ENCODE results near the gene TMEM232.
A peak's percentile ranks its signal among the peaks of the same experiment; 100 is the strongest.

The TMEM232 gene

GRCh38 chr5:110517396-110517795 lies 209.1 kb downstream of the TMEM232 start:
- no peak for DNase-seq (ENCODE audit: low read depth)

- no peak for DNase-seq (ENCODE audit: low read depth)
Measured at GRCh38 chr5:110514030-110514429, 212.4 kb downstream of the TMEM232 start.

GRCh38 chr5:110512266-110512665 lies 214.2 kb downstream of the TMEM232 start:
- DNase-seq (ENCODE audit: low read depth): no peak

GRCh38 chr5:110510146-110510545 lies 216.3 kb downstream of the TMEM232 start:
- no peak for DNase-seq (ENCODE audit: low read depth)

GRCh38 chr5:110507972-110508371 lies 218.5 kb downstream of the TMEM232 start:
- no peak for DNase-seq (ENCODE audit: low read depth)

GRCh38 chr5:110506378-110506777 lies 220.1 kb downstream of the TMEM232 start:
- no peak for DNase-seq (ENCODE audit: low read depth)

- DNase-seq (ENCODE audit: low read depth): no peak
Measured at GRCh38 chr5:110496276-110496675, 230.2 kb downstream of the TMEM232 start.

- DNase-seq (ENCODE audit: low read depth): no peak
Measured at GRCh38 chr5:110492446-110492845, 234.0 kb downstream of the TMEM232 start.

- peak; percentile 88 for DNase-seq (ENCODE audit: low read depth)
Measured at GRCh38 chr5:110478895-110479294, 247.6 kb downstream of the TMEM232 start.

- peak; percentile 59 for DNase-seq (ENCODE audit: low read depth)
Measured at GRCh38 chr5:110477911-110478310, 248.6 kb downstream of the TMEM232 start.

- no peak for DNase-seq (ENCODE audit: low read depth)
Measured at GRCh38 chr5:110476164-110476563, 250.3 kb downstream of the TMEM232 start.

- no peak for DNase-seq (ENCODE audit: low read depth)
Measured at GRCh38 chr5:110475529-110475928, 250.9 kb downstream of the TMEM232 start.

- DNase-seq (ENCODE audit: low read depth): no peak
Measured at GRCh38 chr5:110469486-110469885, 257.0 kb downstream of the TMEM232 start.

- no peak for DNase-seq (ENCODE audit: low read depth)
Measured at GRCh38 chr5:110463106-110463505, 263.4 kb downstream of the TMEM232 start.

- DNase-seq (ENCODE audit: low read depth): no peak
Measured at GRCh38 chr5:110460837-110461236, 265.6 kb downstream of the TMEM232 start.

GRCh38 chr5:110458313-110458712 lies 268.2 kb downstream of the TMEM232 start:
- DNase-seq (ENCODE audit: low read depth): no peak

- no peak for DNase-seq (ENCODE audit: low read depth)
Measured at GRCh38 chr5:110442856-110443255, 283.6 kb downstream of the TMEM232 start.

GRCh38 chr5:110441035-110441434 lies 285.4 kb downstream of the TMEM232 start:
- no peak for DNase-seq (ENCODE audit: low read depth)

GRCh38 chr5:110440058-110440457 lies 286.4 kb downstream of the TMEM232 start:
- no peak for DNase-seq (ENCODE audit: low read depth)

- DNase-seq (ENCODE audit: low read depth): no peak
Measured at GRCh38 chr5:110439296-110439695, 287.2 kb downstream of the TMEM232 start.

GRCh38 chr5:110435207-110435606 lies 291.3 kb downstream of the TMEM232 start:
- DNase-seq (ENCODE audit: low read depth): no peak

- no peak for DNase-seq (ENCODE audit: low read depth)
Measured at GRCh38 chr5:110431603-110432002, 294.9 kb downstream of the TMEM232 start.

- peak; percentile 1 for DNase-seq (ENCODE audit: low read depth)
Measured at GRCh38 chr5:110414360-110414759, 312.1 kb downstream of the TMEM232 start.

GRCh38 chr5:110413856-110414255 lies 312.6 kb downstream of the TMEM232 start:
- peak; percentile 4 for DNase-seq (ENCODE audit: low read depth)

- no peak for DNase-seq (ENCODE audit: low read depth)
Measured at GRCh38 chr5:110409571-110409970, 316.9 kb downstream of the TMEM232 start.

All from non-pigmented ciliary epithelial cell (primary cell).